HepG2 (cell line): ENCODE measurements around the gene OR13C8. TPM values are rescaled to one million over a fixed set of nuclear protein-coding genes. Genes with fewer than 3 reads are reported as not detected.

Experiments
- ATAC-seq: fragments of 200-7000 bp; cut with Tn5 transposase; 3 replicates; pipeline ENCODE4 v1.9.1; 2020; ENCODE audit warnings: mild to moderate bottlenecking, moderate library complexity
- BruUV-seq: library from RNA; stranded (reverse); fragments of 400-500 nt; replicated peaks from 2 replicates; lab custom pipeline; 2021; lab: Mats Ljungman, UMichigan
- CTCF ChIA-PET: fragments of 300-600 bp; formaldehyde crosslinking; extraction: SDS; loops from one replicate; lab custom pipeline; 2021; ENCODE audit warnings: low total read pairs, inconsistent platforms, low intra/inter-chr PET ratio; lab: Yijun Ruan, JAX
- POLR2A ChIA-PET: fragments of 350-600 bp; sonication (Branson Sonifier 250); formaldehyde crosslinking; loops from one replicate; lab custom pipeline; 2020; ENCODE audit warnings: antibody characterized with exemption, inconsistent platforms; lab: Yijun Ruan, JAX
- DNase-seq: peaks from one replicate; pipeline ENCODE4 v3.0.0-alpha.2; 2015; ENCODE audit warnings: low spot score
- FAIRE-seq: peaks from 3 replicates; lab custom pipeline; 2011; peaks lifted over from hg19 to GRCh38; lab: Jason Lieb, UNC
- H2AFZ ChIP-seq: one replicate; pipeline ENCODE4 v1.6.1; 2011; ENCODE audit warnings: low read length, inconsistent platforms
- H3K27ac ChIP-seq: fragments of 300-600 bp; 3 replicates; pipeline ENCODE4 v1.8.0; 2011; ENCODE audit warnings: mixed run types, mild to moderate bottlenecking, mixed read lengths, low read length, inconsistent platforms; ENCODE audit not compliant: insufficient read depth; ENCODE audit errors: extremely low read length
- H3K27me3 ChIP-seq, 2 experiments: fragments of 200-600 bp in 1 of 2; 2 replicates in 1 of 2; 3 replicates in 1 of 2; pipeline versions ENCODE4 v1.6.0 to v1.8.0; 2011; ENCODE audit warnings: low read length in 2 of 2, mild to moderate bottlenecking in 2 of 2, moderate library complexity in 2 of 2, inconsistent platforms in 1 of 2; ENCODE audit not compliant: insufficient read depth in 2 of 2, control insufficient read depth in 1 of 2
- H3K36me3 ChIP-seq, 2 experiments: fragments of 200-600 bp in 1 of 2; replicated peaks in 1 of 2; 2 replicates in 1 of 2; 3 replicates in 1 of 2; pipeline versions ENCODE4 v1.5.1 to v1.8.0; 2011; ENCODE audit warnings: low read length in 2 of 2, inconsistent platforms in 1 of 2; ENCODE audit not compliant: insufficient read depth in 2 of 2, control insufficient read depth in 1 of 2
- H3K4me1 ChIP-seq: 2 replicates; pipeline ENCODE4 v1.5.1; 2012; ENCODE audit warnings: low read length, inconsistent platforms; ENCODE audit not compliant: insufficient read depth
- H3K4me2 ChIP-seq: 2 replicates; pipeline ENCODE4 v1.6.0; 2011; ENCODE audit warnings: low read depth, low read length, inconsistent platforms
- H3K4me3 ChIP-seq, 3 experiments: fragments of 200-600 bp in 1 of 3; sonication (generic), shearing (Covaris generic) in 1 of 3; replicated peaks in 1 of 3; 2 replicates each; pipeline ENCODE4 v1.5.1; 2011 to 2016; ENCODE audit warnings: low read length in 3 of 3, inconsistent platforms in 2 of 3, low read depth in 2 of 3, mild to moderate bottlenecking in 2 of 3, control low read depth in 1 of 3, mixed read lengths in 1 of 3; ENCODE audit not compliant: insufficient read depth in 1 of 3
- H3K79me2 ChIP-seq: one replicate; pipeline ENCODE4 v1.6.1; 2011; ENCODE audit warnings: low read length, inconsistent platforms; ENCODE audit not compliant: insufficient read depth
- H3K9ac ChIP-seq: 2 replicates; pipeline ENCODE4 v1.6.0; 2011; ENCODE audit warnings: mild to moderate bottlenecking, low read depth, low read length, inconsistent platforms; ENCODE audit not compliant: insufficient read depth
- H3K9me3 ChIP-seq: 2 replicates; pipeline ENCODE4 v1.5.1; 2012; ENCODE audit warnings: mild to moderate bottlenecking, low read length
- H4K20me1 ChIP-seq: 2 replicates; pipeline ENCODE4 v1.6.0; 2011; ENCODE audit warnings: inconsistent platforms, mild to moderate bottlenecking, low read length, moderate library complexity; ENCODE audit not compliant: insufficient read depth
- DNMT1 ChIP-seq: sonication (generic); formaldehyde crosslinking; IDR thresholded peaks from 2 replicates; pipeline ENCODE4 v1.5.1; 2020; ENCODE audit warnings: mild to moderate bottlenecking, missing genetic modification reagents
- FOXM1 ChIP-seq: sonication (generic); formaldehyde crosslinking; IDR thresholded peaks from 2 replicates; pipeline ENCODE4 v1.5.0; 2020; ENCODE audit warnings: missing genetic modification reagents
- KDM3A ChIP-seq: IDR thresholded peaks from 2 replicates; pipeline ENCODE4 v1.6.1; 2018; ENCODE audit warnings: low read depth, missing compliant biosample characterization
- ZFY ChIP-seq: sonication (generic); formaldehyde crosslinking; IDR thresholded peaks from 2 replicates; pipeline ENCODE4 v1.4.0; 2020; ENCODE audit warnings: missing genetic modification reagents
- ZNF800 ChIP-seq: sonication (generic); formaldehyde crosslinking; IDR thresholded peaks from 2 replicates; pipeline ENCODE4 v1.4.0; 2020; ENCODE audit warnings: missing genetic modification reagents
- whole genome bisulfite sequencing: methylation state at CpG from one replicate; pipeline ENCODE4 v1.1.6; 2017; ENCODE audit warnings: low lambda C conversion rate; 5-methylcytosine and 5-hydroxymethylcytosine counted together
- in situ Hi-C: cut with HindIII; loops from 2 replicates; pipeline ENCODE4 v1.10.0; 2017; ENCODE audit warnings: low pct_unique_long_range_greater_than_20kb; ENCODE audit not compliant: extremely low pct_ligation_motif_present
- intact Hi-C: fragments of 100-400 bp; cut with micrococcal nuclease; formaldehyde crosslinking; loops from one replicate; pipeline ENCODE4 v1.10.0; 2022; ENCODE audit not compliant: unreplicated experiment
- polyA plus RNA-seq, 8 experiments: library from polyadenylated mRNA; depleted of rRNA in 3 of 8; stranded (reverse) in 7 of 8; unstranded in 1 of 8; fragments of >200 nt; fragmentation: Illumina TruSeq in 4 of 8; extraction: Trizol in 4 of 8; gene quantifications; 2 replicates each; pipeline versions ENCODE4 v1.2.1 to v1.2.3, GENCODE V29; 2011 to 2016; ENCODE audit warnings: low read depth in 4 of 8, missing spikeins in 1 of 8, mixed read lengths in 1 of 8; ENCODE audit not compliant: insufficient read depth in 1 of 8
- total RNA-seq, 5 experiments: library from RNA; depleted of rRNA; stranded (reverse); fragments of >200 nt; fragmentation: Illumina TruSeq; extraction: Trizol; gene quantifications; 2 replicates each; pipeline ENCODE4 v1.2.3, GENCODE V29; 2016; ENCODE audit warnings: low read depth in 1 of 5
- TF ChIP-seq, protein P1 (sequence below): sonication (generic); formaldehyde crosslinking; IDR thresholded peaks from 2 replicates; pipeline ENCODE4 v1.9.0; 2022; ENCODE audit warnings: missing genetic modification reagents, mild to moderate bottlenecking, borderline replicate concordance
- TF ChIP-seq, protein P2 (sequence below): sonication (generic); formaldehyde crosslinking; IDR thresholded peaks from 2 replicates; pipeline ENCODE4 v1.8.0; 2022; ENCODE audit warnings: mild to moderate bottlenecking, missing genetic modification reagents, moderate library complexity

The OR13C8 gene
- total and polyA plus RNA-seq, 2 of the 13 experiments (the other 11 are each of a cell fraction or from before 2014, with no cell fraction given): not detected

- TF ChIP-seq, protein P1, sequence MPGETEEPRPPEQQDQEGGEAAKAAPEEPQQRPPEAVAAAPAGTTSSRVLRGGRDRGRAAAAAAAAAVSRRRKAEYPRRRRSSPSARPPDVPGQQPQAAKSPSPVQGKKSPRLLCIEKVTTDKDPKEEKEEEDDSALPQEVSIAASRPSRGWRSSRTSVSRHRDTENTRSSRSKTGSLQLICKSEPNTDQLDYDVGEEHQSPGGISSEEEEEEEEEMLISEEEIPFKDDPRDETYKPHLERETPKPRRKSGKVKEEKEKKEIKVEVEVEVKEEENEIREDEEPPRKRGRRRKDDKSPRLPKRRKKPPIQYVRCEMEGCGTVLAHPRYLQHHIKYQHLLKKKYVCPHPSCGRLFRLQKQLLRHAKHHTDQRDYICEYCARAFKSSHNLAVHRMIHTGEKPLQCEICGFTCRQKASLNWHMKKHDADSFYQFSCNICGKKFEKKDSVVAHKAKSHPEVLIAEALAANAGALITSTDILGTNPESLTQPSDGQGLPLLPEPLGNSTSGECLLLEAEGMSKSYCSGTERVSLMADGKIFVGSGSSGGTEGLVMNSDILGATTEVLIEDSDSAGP (CRISPR knock-in tag): no peak
- no peak for TF ChIP-seq ZFY
These were observed 48.5 kb downstream of the OR13C8 start (continued) for GRCh38 chr9:104617418-104617817.

DNA sequence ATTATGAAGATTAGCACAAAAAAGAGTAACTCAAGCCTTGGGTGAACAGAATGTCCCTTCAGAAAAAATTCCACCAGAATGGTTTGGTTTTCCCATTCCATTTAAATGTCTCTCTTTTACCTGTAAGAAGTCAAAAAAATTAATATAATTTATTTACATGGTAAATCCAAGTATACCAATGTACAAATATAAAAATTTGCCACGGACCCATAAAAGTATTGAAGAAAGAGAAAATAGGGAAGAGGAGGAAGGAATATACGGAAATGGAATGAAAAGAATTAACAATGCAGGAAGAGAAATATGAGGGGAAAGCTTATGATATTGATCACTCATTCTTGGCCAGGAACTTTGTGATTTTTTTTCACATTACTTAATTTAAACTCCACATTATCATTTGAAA is 49.1 kb downstream of the OR13C8 start, which contains the start of gene OR13C9:
Gene OR13C9, minus strand, starts transcription at position 101 of the 400 bp plus-strand sequence. Its CDS starts 0 bp downstream, at position 101.
- WGBS: 20% methylated on average over 2 of the region's 2 CpGs
- no peak within 1 kb of the TSS for H2AFZ ChIP-seq
- H3K27me3 ChIP-seq: no peaks in the 10 kb centered on the region
- H3K79me2 ChIP-seq: no peaks in the 10 kb centered on the region
- no peaks in the 10 kb centered on the region for H4K20me1 ChIP-seq
- H3K36me3 ChIP-seq: no peaks in the 10 kb centered on the region
- CTCF ChIA-PET: no interaction called here
- DNase-seq (no peak), ATAC-seq (no peak), FAIRE-seq (no peak)
- no peak for TF ChIP-seq FOXM1
- TF ChIP-seq, protein P2, sequence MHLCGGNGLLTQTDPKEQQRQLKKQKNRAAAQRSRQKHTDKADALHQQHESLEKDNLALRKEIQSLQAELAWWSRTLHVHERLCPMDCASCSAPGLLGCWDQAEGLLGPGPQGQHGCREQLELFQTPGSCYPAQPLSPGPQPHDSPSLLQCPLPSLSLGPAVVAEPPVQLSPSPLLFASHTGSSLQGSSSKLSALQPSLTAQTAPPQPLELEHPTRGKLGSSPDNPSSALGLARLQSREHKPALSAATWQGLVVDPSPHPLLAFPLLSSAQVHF: no peak
- TF ChIP-seq ZNF800 (CRISPR knock-in tag): no peak
- TF ChIP-seq KDM3A (CRISPR knock-in tag): no peak
- no peak for TF ChIP-seq DNMT1
- POLR2A ChIA-PET: no interaction called here
- H3K27ac ChIP-seq: no peak within 1 kb of the TSS
- in situ Hi-C loops: no loop called here
- no peaks in the 10 kb centered on the region for H3K4me1 ChIP-seq
- no peaks in the 10 kb centered on the region for H3K9me3 ChIP-seq
- no TSS peak for BruUV-seq
- no peak within 1 kb of the TSS for H3K4me3 ChIP-seq
- H3K4me2 ChIP-seq: no peak within 1 kb of the TSS
- intact Hi-C loops: no loop called here
- no peak within 1 kb of the TSS for H3K9ac ChIP-seq

Other genes with a start within 250 kb of the OR13C8 start
- gene OR13F1, start 64.9 kb upstream of the OR13C8 start, total RNA-seq (2016; rRNA removed; fragmentation: Illumina TruSeq; extraction: Trizol): not detected in 2 replicates
- gene OR13F1, start 64.9 kb upstream of the OR13C8 start, polyA plus RNA-seq (2011; rRNA removed): not detected in 2 replicates
- not detected in 2 replicates for gene OR13C4, start 42.0 kb upstream of the OR13C8 start, total RNA-seq (2016; rRNA removed; fragmentation: Illumina TruSeq; extraction: Trizol)
- not detected in 2 replicates for gene OR13C4, start 42.0 kb upstream of the OR13C8 start, polyA plus RNA-seq (2011; rRNA removed)
- gene OR13C3, start 32.3 kb upstream of the OR13C8 start, total RNA-seq (2016; rRNA removed; fragmentation: Illumina TruSeq; extraction: Trizol): not detected in 2 replicates
- not detected in 2 replicates for gene OR13C3, start 32.3 kb upstream of the OR13C8 start, polyA plus RNA-seq (2011; rRNA removed)
- gene OR13C5, start 30.2 kb downstream of the OR13C8 start, total RNA-seq (2016; rRNA removed; fragmentation: Illumina TruSeq; extraction: Trizol): not detected in 2 replicates
- not detected in 2 replicates for gene OR13C5, start 30.2 kb downstream of the OR13C8 start, polyA plus RNA-seq (2011; rRNA removed)
- not detected in 2 replicates for gene OR13C2, start 36.5 kb downstream of the OR13C8 start, total RNA-seq (2016; rRNA removed; fragmentation: Illumina TruSeq; extraction: Trizol)
- gene OR13C2, start 36.5 kb downstream of the OR13C8 start, polyA plus RNA-seq (2011; rRNA removed): not detected in 2 replicates
- gene OR13C9, start 49.0 kb downstream of the OR13C8 start, total RNA-seq (2016; rRNA removed; fragmentation: Illumina TruSeq; extraction: Trizol): not detected in 2 replicates
- not detected in 2 replicates for gene OR13C9, start 49.0 kb downstream of the OR13C8 start, polyA plus RNA-seq (2011; rRNA removed)
- gene OR13D1, start 125.3 kb downstream of the OR13C8 start, total RNA-seq (2016; rRNA removed; fragmentation: Illumina TruSeq; extraction: Trizol): not detected in 2 replicates
- gene OR13D1, start 125.3 kb downstream of the OR13C8 start, polyA plus RNA-seq (2011; rRNA removed): not detected in 2 replicates
- 14.6 and 23.8 TPM in 2 replicates for gene NIPSNAP3A, start 178.5 kb downstream of the OR13C8 start, total RNA-seq (2016; rRNA removed; fragmentation: Illumina TruSeq; extraction: Trizol)
- gene NIPSNAP3A, start 178.5 kb downstream of the OR13C8 start, polyA plus RNA-seq (2011; rRNA removed): 11.7 and 13.7 TPM in 2 replicates
- gene NIPSNAP3B, start 195.0 kb downstream of the OR13C8 start, total RNA-seq (2016; rRNA removed; fragmentation: Illumina TruSeq; extraction: Trizol): 0.44 and 1.3 TPM in 2 replicates
- 1.5 and 2.1 TPM in 2 replicates for gene NIPSNAP3B, start 195.0 kb downstream of the OR13C8 start, polyA plus RNA-seq (2011; rRNA removed)